Measurements from ENCODE around the gene MGMT.

- no peak for TF ChIP-seq SUZ12 (IDR thresholded peaks at IDR 0.05; ENCODE audit: extremely low read depth, insufficient read depth, insufficient read length)
- TF ChIP-seq YY1 (IDR thresholded peaks at IDR 0.05; ENCODE audit: insufficient read depth, insufficient read length), result no peak
- TF ChIP-seq ZNF274 (IDR thresholded peaks at IDR 0.05; ENCODE audit: low read depth, low read length), result no peak
These were observed 16.6 kb upstream of the MGMT start for GRCh38 chr10:129450391-129450790.
